Fibroblast of lung (primary cell): ENCODE data around the gene CARD10.

ENCODE experiments used
- CTCF ChIP-seq, 2 donors: IDR thresholded peaks in 1 of 2; conservative IDR thresholded peaks in 1 of 2; 1 replicate in 1 of 2; 2 replicates in 1 of 2; pipeline ENCODE4 v1.5.1; 2011 to 2012; ENCODE audit warnings: low read length in 2 of 2, control low read depth in 1 of 2, inconsistent platforms in 1 of 2, low read depth in 1 of 2, mild to moderate bottlenecking in 1 of 2
- EZH2 ChIP-seq: IDR thresholded peaks from 2 replicates; pipeline ENCODE4 v1.5.1; 2012; ENCODE audit warnings: low read length, control low read depth, mild to moderate bottlenecking; ENCODE audit errors: missing control alignments

DNA sequence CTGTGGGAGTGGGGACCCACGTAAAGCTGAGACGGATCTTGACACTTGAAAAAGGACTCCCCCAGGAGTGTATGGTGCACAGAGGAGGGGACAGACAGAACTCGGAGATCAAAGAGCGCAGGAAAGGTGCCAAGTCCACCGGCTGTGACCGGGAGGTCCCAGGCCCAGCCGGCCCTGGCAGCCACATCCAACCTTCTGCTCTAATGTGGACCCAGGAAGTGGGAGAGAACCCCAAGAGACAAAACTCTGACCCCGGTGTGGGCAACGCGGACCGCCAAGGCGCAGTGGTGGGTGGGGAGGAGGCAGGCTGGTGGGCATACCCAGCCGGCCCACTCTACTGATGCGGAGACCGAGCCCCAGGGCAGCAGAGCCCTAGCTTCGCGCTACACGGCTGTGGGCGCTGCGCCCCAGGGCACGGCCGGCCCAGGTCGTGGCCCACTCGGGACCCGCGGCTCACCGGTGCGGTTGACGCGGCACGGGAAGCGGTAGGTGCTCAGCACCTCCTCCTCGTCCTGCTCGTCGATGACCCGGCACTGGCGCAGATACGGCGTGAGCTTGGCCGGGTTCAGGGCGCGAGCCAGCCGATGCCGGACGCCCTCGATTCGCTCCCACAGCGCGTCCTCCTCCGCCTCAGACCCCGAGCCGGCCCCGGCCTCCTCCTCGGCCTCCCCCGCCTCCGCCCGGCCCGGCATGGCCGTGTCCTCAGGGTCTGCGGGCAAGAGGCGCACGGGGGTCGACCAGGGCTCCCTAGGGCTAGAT lies 527 bp downstream of the CARD10 start:
- no peak for TF ChIP-seq CTCF (conservative IDR thresholded peaks at IDR 0.05 in 1 of 2, IDR thresholded peaks at IDR 0.05 in 1 of 2; ENCODE audit: low read depth in 1 of 2, low read length in 2 of 2)
- no peak for TF ChIP-seq EZH2
